GM18868 (cell line): Measurements from ENCODE around the gene HELQ.
"Not testable (repeated sequence)": the region's sequence is repeated elsewhere in the genome, so short reads cannot be mapped to it uniquely, and the experiment has no call there.

Source experiments
- ATAC-seq: cut with Tn5 transposase; IDR thresholded peaks from one replicate; pipeline ENCODE4 v1.9.1; 2021; ENCODE audit warnings: mild to moderate bottlenecking, moderate library complexity; ENCODE audit not compliant: unreplicated experiment

The HELQ gene, protein sequence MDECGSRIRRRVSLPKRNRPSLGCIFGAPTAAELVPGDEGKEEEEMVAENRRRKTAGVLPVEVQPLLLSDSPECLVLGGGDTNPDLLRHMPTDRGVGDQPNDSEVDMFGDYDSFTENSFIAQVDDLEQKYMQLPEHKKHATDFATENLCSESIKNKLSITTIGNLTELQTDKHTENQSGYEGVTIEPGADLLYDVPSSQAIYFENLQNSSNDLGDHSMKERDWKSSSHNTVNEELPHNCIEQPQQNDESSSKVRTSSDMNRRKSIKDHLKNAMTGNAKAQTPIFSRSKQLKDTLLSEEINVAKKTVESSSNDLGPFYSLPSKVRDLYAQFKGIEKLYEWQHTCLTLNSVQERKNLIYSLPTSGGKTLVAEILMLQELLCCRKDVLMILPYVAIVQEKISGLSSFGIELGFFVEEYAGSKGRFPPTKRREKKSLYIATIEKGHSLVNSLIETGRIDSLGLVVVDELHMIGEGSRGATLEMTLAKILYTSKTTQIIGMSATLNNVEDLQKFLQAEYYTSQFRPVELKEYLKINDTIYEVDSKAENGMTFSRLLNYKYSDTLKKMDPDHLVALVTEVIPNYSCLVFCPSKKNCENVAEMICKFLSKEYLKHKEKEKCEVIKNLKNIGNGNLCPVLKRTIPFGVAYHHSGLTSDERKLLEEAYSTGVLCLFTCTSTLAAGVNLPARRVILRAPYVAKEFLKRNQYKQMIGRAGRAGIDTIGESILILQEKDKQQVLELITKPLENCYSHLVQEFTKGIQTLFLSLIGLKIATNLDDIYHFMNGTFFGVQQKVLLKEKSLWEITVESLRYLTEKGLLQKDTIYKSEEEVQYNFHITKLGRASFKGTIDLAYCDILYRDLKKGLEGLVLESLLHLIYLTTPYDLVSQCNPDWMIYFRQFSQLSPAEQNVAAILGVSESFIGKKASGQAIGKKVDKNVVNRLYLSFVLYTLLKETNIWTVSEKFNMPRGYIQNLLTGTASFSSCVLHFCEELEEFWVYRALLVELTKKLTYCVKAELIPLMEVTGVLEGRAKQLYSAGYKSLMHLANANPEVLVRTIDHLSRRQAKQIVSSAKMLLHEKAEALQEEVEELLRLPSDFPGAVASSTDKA

GRCh38 chr4:83455281-83456183 is at the start of gene HELQ, which contains the start of gene MRPS18C:
Gene HELQ, minus strand, starts transcription at chr4:83455823. Its CDS starts 130 bp downstream, at chr4:83455693.
Gene MRPS18C, plus strand, starts transcription at chr4:83456058. Its CDS starts 20 bp downstream, at chr4:83456078.
- peak; percentile 95 for ATAC-seq

DNA sequence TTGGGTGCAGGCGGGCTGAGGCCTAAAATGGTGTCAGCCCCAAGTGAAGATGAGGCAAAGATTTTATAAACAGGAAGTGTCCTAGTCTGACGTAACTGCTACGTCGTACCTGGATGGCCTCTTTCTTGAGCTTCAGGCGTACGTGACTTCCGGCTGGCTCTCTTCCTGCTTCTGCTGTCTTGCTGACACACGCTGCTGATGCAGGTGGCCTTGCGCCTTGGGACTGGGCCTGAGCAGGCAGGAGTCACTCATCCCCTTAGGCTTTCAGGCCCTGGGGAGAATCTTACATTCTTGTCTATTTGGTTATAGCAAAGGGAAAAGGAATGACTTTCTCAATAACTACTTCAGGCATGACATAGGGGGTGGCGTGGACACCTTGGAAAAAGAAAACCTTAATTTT is 49.4 kb upstream of the HELQ start:
- ATAC-seq = no peak

GRCh38 chr4:83504503-83504902 is 48.9 kb upstream of the HELQ start:
- ATAC-seq = no peak

DNA sequence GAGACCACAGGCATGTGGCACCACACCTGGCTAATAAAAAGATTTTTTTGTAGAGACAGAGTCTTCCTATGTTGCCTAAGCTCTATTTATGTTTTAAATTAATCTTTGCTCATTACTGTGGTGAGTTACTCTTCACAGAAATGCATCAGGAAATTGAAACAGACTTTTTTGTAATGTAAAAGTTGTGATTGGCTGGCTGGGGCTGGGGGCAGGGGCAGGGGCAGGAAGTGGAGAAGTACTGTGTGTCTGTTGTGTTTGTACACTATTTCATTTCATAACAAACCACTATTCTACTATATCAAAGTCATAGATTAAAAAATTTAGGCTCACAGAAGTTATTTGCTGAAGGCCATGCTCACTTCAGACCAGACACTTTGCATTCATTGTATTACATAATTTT is 48.4 kb upstream of the HELQ start:
- ATAC-seq = no peak

DNA sequence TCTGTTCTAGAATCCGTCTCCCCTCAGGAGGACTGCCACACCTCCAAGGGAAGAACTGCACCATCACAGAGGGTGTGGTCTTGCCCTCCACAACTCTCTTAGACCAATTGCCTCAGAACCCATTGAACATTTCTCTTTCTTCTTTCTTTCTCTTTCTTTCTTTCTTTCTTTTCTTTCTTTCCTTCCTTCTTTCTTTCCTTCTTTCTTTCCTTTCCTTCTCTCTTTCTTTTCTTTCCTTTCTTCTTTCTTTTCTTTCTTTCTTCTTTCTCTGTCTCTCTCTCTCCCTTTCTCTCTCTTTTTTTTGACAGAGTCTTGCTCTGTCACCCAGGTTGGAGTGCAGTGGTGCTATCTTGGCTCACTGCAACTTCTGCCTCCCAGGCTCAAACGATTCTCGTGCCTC is 46.0 kb upstream of the HELQ start:
- not testable (repeated sequence) for ATAC-seq

GRCh38 chr4:83498187-83498586 is 42.6 kb upstream of the HELQ start:
- no peak for ATAC-seq

DNA sequence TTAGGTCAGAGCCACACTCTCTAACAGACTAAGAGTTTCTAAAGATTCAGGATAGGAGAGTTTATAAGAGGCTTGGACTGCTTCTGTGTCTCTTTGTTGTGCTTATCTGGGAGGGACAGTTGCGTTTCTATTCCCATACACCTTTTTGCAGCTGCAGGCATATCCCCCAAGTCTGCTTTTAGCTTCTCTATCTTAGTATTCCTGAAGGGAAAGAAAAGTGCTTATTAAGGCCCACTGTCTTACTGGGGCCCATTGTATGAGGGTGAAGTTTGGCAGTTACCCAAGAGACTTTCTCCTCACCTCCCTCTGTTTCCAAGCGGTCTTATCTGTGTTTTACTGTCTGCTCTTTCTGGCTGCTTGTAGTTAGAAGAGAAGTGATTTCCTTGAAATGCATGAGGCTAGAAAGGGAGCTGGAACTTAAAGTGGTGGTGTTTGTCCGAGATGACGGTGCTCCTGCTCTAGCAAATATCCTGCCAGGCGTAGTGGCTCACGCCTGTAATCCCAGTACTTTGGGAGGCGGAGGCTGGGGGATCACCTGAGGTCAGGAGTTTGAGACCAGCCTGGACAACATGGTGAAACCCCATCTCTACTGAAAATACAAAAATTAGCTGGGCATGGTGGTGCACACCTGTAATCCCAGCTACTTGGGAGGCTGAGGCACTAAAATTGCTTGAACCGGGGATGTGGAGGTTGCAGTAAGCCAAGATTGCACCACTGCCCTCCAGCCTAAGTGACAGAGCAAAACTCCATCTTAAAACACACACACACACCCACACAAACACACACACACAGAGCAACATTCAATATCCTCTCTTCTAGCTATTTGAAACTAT is 40.7 kb upstream of the HELQ start:
- not testable (repeated sequence) for ATAC-seq

DNA sequence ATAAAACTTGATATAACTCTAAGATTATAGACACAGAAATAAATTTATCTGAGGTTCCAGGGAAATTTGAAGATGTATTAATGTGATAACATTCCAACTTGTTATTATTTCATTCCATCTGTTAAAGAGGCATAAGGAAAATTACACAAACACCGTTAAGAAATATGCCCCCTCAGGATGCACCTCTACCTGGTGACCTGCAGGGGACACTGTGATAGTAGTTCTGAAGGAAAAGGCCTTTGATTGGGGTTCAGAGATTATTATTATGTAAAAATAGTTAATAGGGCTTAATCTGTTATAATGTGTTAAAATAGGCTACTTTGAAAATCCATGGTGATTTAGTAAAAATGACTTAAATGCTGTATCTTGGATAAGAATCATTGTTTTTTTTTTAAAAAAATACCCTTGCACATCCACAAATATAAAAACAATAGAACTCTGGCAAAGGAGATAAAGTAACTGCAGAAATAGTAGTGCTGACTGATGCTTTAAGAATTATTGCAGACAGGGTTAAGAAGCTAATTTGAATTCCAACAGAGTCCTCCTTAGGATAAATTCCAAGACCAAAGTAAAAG is 35.3 kb upstream of the HELQ start:
- peak; percentile 92 for ATAC-seq

- ATAC-seq = no peak
Measured at GRCh38 chr4:83489711-83490326, 34.2 kb upstream of the HELQ start.

- no peak for ATAC-seq
Measured at GRCh38 chr4:83486457-83487129, 31.0 kb upstream of the HELQ start.

DNA sequence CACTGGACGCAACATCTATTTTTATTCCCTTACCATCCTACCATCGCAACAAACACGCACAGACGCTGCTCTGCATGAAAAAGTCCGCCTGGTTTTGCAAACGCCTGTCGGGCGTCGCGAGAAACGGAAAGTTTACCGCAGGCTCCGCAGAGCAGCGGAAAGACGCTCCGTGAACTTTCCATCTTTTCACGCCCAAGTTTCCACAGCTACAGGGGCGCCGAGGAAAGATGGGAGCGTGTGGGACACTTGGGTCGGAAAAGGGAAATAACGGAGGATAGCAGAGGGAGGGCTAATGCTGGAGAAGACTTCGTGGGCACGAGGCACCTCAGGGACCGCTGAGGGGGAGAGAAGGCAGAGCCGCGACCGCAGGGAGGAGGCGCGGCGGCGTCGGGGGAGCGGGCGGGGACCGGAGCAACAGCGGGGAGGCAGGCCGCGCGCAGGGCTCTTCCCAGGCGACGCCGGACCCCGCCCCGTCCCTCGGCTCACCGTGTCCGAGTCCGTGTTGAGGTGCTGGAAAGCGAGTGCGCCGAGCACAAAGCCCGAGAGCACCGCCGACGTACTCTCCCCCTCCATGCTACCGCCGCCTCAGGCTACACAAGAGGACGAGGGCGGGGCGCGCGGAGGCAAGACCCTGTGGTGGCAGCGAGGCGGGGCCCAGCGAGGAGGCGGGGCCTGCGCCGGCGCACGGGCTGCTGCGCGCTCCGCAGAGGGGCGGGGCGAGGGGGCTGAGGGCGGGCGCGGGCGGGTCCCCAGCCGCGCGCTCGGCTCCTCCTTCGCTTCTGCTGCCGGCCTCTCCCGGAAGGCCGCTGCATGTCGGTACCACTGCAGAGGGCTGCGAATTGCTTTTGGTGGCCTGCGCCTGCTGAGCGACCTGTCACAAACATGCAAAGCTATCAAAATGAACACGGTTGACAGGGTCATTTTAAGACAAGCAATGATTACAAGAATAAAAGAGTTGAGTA is 29.2 kb upstream of the HELQ start, which contains the start of gene ABRAXAS1:
TSS of gene ABRAXAS1 (minus strand) at position 601 of the 962 bp plus-strand sequence. CDS start at position 573, 28 bp downstream.
- peak; percentile 95 for ATAC-seq

DNA sequence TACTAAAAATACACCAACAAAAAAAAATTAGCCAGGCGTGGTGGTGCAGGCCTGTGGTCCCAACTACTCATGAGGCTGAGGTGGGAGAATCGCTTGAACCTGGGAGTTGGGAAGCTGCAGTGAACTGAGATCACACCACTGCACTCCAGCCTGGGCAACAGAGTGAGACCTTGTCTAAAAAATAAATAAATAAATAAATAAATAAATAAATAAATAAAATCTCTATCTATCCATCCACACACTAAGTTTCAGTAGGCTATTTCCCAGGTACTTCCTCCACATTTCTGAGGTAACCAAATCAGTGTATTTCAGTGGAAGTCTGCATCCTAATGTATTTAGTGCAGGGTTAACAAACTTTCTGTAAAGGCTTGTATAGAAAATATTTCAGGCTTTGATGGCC is 18.3 kb upstream of the HELQ start:
- no peak for ATAC-seq

DNA sequence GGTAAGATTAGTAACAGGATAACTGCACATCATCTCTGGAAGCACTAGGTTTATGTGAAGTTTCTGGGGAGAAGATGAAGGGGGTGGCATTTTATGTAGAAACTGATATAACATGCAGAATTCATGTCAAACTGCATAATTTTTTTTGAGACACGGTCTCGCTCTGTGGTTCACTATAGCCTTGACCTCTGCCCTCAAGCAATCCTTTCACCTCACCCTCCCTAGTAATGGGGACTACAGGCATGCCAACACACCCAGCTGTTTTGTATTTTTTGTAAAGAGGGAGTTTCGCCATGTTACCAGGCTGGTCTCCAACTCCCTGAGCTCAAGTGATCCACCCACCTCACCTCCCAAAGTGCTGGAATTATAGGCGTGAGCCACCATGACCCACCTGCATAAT is 17.8 kb upstream of the HELQ start:
- no peak for ATAC-seq

- ATAC-seq = no peak
Measured at GRCh38 chr4:83456184-83456501, 520 bp upstream of the HELQ start.

DNA sequence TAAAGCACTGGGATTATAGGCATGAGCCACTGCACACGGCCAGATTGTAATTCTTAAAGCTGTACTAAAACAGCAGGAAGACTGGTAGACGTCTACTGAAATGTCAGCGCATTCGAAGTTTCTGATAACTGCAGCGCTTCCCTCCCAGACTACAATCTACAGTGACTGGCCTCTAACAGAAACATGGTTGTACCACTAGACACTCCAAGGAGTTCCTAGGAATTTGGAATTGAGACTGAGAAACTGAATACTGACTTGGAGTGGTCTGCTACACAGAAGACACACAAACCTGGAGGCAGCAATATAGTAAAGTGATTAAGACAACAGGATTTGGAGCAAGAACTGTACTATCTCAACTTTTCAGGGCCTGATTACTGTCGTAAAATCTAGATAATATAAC is 937 bp downstream of the HELQ start:
- ATAC-seq = no peak

DNA sequence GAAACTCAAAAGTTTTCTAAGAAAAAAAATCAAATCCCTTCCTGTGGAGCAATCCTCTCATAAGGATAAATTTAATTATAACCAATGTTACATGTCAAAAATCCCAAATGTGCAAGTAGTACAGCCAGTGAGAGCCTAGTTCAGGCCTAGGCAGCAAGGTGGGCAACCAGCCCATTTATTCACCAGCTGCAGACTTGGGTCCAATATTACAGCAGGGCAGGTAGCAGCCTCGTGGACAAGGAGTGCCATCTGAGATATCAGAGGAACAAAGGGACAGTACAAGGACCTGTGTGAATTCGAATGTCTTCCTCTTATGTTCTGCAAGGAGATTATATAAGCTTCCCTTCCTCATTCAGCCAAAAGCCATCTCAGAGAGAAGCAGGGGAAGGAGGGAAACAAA is 6.6 kb downstream of the HELQ start:
- no peak for ATAC-seq

GRCh38 chr4:83440899-83441298 is 14.7 kb downstream of the HELQ start:
- ATAC-seq = peak; percentile 83
